ENCODE results near the gene GRIA4.

Gene GRIA4

DNA sequence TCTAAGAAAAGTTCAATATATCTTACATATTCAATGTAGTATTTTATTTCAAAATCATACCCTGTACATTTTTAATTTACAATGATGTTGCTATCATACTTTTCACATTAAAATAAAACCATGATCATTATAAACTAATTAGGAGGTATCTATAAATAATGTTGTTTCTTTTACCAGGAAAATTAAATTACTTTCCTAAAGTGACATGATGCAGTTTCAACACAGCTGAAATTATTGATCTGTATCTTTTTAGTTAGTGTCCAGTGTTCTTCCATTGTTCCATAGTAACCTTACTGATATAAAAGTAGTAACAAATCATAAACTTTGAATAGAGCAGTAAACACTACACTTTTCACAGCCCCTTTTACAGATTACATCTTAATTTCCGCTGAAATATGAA is 29.7 kb downstream of the GRIA4 start:
- H3K4me3 ChIP-seq (ENCODE audit: low read depth, low read length), result no peak overlapping the region
- no peak for DNase-seq
- H3K27me3 ChIP-seq (ENCODE audit: insufficient read depth, low read depth, severe bottlenecking), result no peaks in the 10 kb centered on the region
- no peak overlapping the region for H3K27ac ChIP-seq
- H3K9me3 ChIP-seq (ENCODE audit: severe bottlenecking), result no peaks in the 10 kb centered on the region
- no peaks in the 10 kb centered on the region for H3K36me3 ChIP-seq
- TF ChIP-seq, protein P1, sequence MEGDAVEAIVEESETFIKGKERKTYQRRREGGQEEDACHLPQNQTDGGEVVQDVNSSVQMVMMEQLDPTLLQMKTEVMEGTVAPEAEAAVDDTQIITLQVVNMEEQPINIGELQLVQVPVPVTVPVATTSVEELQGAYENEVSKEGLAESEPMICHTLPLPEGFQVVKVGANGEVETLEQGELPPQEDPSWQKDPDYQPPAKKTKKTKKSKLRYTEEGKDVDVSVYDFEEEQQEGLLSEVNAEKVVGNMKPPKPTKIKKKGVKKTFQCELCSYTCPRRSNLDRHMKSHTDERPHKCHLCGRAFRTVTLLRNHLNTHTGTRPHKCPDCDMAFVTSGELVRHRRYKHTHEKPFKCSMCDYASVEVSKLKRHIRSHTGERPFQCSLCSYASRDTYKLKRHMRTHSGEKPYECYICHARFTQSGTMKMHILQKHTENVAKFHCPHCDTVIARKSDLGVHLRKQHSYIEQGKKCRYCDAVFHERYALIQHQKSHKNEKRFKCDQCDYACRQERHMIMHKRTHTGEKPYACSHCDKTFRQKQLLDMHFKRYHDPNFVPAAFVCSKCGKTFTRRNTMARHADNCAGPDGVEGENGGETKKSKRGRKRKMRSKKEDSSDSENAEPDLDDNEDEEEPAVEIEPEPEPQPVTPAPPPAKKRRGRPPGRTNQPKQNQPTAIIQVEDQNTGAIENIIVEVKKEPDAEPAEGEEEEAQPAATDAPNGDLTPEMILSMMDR (IDR thresholded peaks at IDR 0.05; ENCODE audit: low read depth, low read length), result no peak

DNA sequence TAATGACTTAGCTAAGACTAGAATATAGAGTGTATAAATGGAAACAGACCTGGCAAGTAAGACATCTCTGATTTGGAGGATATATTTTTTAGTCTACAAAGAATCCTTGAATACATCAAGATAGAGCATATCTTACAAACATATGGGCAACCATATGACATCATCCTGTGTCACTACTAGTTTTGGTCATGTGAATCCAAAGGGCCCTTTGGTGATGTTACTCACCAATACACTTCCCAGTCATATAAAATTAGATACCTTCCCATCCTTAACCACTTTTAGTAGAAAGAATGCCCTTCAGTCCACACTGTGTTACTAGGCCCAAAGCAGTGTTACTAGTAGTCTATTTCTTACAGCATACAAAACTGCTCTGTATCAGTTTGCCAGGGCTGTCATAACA is 31.6 kb downstream of the GRIA4 start:
- H3K27me3 ChIP-seq (ENCODE audit: insufficient read depth, low read depth, severe bottlenecking), result no peaks in the 10 kb centered on the region
- TF ChIP-seq, protein P1 (IDR thresholded peaks at IDR 0.05; ENCODE audit: low read depth, low read length), result no peak
- H3K4me3 ChIP-seq (ENCODE audit: low read depth, low read length), result no peak overlapping the region
- H3K27ac ChIP-seq, result no peak overlapping the region
- no peak for DNase-seq
- no peaks in the 10 kb centered on the region for H3K36me3 ChIP-seq
- no peaks in the 10 kb centered on the region for H3K9me3 ChIP-seq (ENCODE audit: severe bottlenecking)

- Histone ChIP-seq H3K4me3 (ENCODE audit: low read depth, low read length) (no peak overlapping the region), H3K36me3 (no peaks in the 10 kb centered on the region), H3K27me3 (ENCODE audit: insufficient read depth, low read depth, severe bottlenecking) (no peaks in the 10 kb centered on the region), H3K9me3 (ENCODE audit: severe bottlenecking) (no peaks in the 10 kb centered on the region), H3K27ac (no peak overlapping the region)
- TF ChIP-seq, protein P1 (IDR thresholded peaks at IDR 0.05; ENCODE audit: low read depth, low read length), result no peak
- DNase-seq, result no peak
These were observed 33.0 kb downstream of the GRIA4 start for GRCh38 chr11:105642870-105643269.

DNA sequence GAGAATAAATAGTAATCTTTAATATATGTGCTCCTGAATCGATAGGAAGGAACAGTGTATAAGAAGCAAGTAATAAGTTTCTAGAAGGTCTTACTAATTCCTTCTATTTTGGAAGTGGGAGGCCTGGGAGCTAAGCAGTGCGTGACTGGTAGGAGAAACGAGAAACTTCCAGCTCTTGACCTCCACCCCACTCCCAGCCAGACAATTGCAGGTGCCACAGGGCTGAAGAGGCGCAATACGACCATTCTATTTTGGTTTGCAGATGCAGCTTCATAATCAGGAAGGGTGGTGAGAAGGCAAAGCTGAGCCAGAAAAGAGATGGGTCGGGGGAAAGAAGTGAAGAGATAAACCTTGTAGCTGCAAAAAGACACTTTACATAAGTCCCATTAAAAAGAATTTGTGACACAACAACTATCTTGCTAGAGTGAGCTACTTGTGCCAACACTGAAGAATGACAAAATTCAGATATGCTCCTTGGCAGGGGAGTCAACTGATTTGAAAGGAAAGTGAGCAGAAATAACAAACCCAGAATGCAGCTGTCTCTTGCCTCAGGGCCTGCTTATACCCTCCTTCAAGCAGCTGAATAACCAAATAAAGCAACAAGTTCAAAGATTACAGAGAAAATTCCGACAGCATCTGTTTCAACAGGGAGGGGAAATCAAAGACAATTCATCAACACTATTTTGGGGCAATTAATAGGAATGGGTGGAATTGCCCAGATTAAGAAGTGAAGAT is 35.1 kb downstream of the GRIA4 start:
- TF ChIP-seq, protein P1 (IDR thresholded peaks at IDR 0.05; ENCODE audit: low read depth, low read length), result no peak
- DNase-seq, result no peak
- Histone ChIP-seq H3K9me3 (ENCODE audit: severe bottlenecking) (no peaks in the 10 kb centered on the region), H3K27me3 (ENCODE audit: insufficient read depth, low read depth, severe bottlenecking) (no peaks in the 10 kb centered on the region), H3K27ac (no peak overlapping the region), H3K36me3 (no peaks in the 10 kb centered on the region), H3K4me3 (ENCODE audit: low read depth, low read length) (no peak overlapping the region)

GRCh38 chr11:105647780-105648179 is 37.9 kb downstream of the GRIA4 start:
- no peak overlapping the region for H3K27ac ChIP-seq
- no peaks in the 10 kb centered on the region for H3K36me3 ChIP-seq
- H3K27me3 ChIP-seq (ENCODE audit: insufficient read depth, low read depth, severe bottlenecking), result no peaks in the 10 kb centered on the region
- no peak overlapping the region for H3K4me3 ChIP-seq (ENCODE audit: low read depth, low read length)
- H3K9me3 ChIP-seq (ENCODE audit: severe bottlenecking), result no peaks in the 10 kb centered on the region
- DNase-seq, result no peak
- TF ChIP-seq, protein P1 (IDR thresholded peaks at IDR 0.05; ENCODE audit: low read depth, low read length), result no peak

- TF ChIP-seq, protein P1 (IDR thresholded peaks at IDR 0.05; ENCODE audit: low read depth, low read length), result no peak
- H3K9me3 ChIP-seq (ENCODE audit: severe bottlenecking), result no peaks in the 10 kb centered on the region
- H3K27me3 ChIP-seq (ENCODE audit: insufficient read depth, low read depth, severe bottlenecking), result no peaks in the 10 kb centered on the region
- H3K27ac ChIP-seq, result no peak overlapping the region
- no peak for DNase-seq
- H3K4me3 ChIP-seq (ENCODE audit: low read depth, low read length), result no peak overlapping the region
- no peaks in the 10 kb centered on the region for H3K36me3 ChIP-seq
These were observed 38.9 kb downstream of the GRIA4 start for GRCh38 chr11:105648762-105649161.
